ENCODE data around the gene OR52N4.
"Not testable (repeated sequence)": the region's sequence is repeated elsewhere in the genome, so short reads cannot be mapped to it uniquely, and the experiment has no call there.

The OR52N4 gene

DNA sequence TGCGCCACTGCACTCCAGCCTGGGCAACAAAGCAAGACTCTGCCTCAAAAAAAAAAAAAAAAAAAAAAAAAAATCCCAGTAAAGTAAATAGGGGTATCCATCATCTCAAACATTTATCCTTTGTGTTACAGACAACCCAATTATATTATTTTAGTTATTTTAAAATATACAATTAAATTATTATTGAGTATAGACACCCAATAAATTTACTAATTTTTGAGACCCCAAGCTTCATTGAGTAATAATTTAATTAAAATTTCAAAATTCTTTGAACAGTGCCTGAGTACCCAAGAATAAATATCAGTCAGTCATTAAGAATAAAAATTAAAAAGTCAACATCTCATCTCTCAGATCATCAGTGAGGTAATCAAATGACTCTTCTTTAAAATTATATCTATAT, at the start of gene OR52N4:
TSS of gene OR52N4 (plus strand) at position 301 of the 400 bp plus-strand sequence. CDS start 498 bp downstream, outside the sequence.
- ATAC-seq = no peak

DNA sequence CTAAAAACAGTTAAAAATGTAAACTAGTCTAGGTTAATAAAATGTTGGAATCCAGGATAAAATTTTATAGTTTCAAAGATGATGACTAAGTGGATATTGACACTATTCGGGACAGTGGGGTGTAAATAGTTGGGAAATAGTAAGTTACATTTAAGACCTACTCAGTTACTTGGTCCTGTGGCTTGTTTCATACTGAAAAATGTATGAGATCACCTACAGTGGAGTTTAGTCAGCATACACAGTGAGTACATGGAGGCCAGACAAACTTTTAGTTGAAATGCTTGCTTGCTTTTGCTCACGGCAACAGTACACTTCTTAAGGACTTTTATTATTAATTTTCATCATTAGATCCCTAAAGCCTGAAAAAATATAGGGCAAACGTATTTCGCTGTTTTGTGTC, 48.4 kb upstream of the OR52N4 start:
- ATAC-seq = peak; percentile 56

- no peak for ATAC-seq
Measured at GRCh38 chr11:5712507-5712906, 41.5 kb upstream of the OR52N4 start.

DNA sequence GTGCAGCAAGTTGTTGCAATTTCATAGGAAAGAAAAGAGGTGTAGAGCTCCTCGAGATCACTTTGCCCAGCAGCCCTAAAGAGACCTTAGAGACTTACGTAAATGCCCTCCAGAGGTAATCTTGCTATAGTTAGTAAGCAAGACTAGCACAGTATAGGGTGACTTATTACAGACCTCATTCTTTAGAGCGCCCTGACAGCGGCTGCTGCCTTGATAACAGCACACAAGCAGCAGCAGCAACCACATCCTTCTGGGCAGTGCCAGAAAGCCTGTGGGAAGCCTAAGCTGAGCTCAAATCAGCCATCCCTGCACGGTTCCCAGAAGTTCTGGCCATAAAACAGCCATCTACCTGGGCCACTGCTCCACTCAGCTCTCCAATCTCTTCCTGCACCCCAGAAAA, 40.3 kb upstream of the OR52N4 start:
- ATAC-seq = no peak

DNA sequence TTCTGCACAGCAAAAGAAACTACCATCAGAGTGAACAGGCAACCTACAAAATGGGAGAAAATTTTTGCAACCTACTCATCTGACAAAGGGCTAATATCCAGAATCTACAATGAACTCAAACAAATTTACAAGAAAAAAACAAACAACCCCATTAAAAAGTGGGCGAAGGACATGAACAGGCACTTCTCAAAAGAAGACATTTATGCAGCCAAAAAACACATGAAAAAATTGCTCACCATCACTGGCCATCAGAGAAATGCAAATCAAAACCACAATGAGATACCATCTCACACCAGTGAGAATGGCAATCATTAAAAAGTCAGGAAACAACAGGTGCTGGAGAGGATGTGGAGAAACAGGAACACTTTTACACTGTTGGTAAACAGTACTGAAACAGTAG, 37.5 kb upstream of the OR52N4 start:
- ATAC-seq = not testable (repeated sequence)

DNA sequence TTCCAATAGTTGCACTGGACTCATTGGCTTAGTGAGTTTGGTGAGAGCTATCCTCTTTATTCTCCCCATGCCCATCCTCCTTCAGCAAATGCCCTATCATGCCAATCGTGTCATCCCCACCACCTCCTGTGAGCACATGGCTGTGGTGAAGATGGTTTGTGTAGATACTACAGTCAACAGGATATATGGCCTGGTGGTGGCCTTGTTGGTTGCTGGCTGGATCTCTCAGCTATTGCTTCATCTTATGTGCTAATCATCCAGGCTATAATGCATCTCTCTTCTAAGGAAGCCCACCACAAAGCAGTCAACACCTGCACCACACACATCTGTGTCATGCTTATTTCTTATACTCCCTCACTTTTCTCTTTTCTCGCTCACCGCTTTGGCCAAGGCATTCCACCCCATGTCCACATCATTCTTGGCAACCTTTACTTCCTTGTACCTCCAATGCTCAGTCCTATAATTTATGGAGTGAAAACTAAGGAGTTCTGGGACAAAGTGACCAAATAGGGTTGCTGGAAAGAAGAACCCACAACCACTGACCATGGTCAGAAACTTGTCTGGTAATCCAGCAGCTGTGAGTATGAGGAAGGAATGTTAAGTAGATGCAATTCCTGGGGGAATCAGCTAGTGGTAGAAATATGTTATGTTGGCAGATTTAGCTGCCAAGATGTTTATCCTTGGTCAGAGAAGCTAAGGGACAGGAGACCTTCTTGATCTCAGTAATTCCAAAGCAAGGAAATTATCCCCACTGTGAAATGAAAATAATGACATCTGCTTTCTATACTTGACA, 34.1 kb upstream of the OR52N4 start:
- no peak for ATAC-seq

DNA sequence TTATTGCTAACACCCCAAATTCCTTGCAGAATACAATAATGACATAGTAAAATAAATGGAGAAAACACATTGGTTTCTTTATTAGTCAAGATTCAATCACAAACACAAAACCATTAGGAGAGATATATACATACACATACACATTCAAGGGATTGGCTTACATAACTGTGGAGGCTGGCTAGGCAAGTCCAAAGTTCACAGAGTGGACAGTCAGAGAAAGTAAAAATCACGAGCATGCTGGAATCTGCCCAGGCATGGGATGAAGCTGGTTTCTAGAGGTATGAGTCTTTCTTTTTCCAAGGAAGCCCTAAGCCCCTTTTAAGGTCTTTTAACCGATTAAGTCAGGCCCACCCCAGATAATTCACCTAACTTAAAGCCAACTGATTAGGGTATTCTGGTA, 31.4 kb upstream of the OR52N4 start:
- no peak for ATAC-seq

GRCh38 chr11:5726351-5726750, 27.7 kb upstream of the OR52N4 start:
- no peak for ATAC-seq

GRCh38 chr11:5727691-5728090, 26.4 kb upstream of the OR52N4 start:
- ATAC-seq = no peak

- ATAC-seq = no peak
Measured at GRCh38 chr11:5736396-5736795, 17.6 kb upstream of the OR52N4 start, which contains the start of gene OR56B1. Gene OR56B1 (plus strand): TSS chr11:5736448. CDS start chr11:5736517, 69 bp downstream.

- no peak for ATAC-seq
Measured at GRCh38 chr11:5737091-5737490, 17.0 kb upstream of the OR52N4 start.

DNA sequence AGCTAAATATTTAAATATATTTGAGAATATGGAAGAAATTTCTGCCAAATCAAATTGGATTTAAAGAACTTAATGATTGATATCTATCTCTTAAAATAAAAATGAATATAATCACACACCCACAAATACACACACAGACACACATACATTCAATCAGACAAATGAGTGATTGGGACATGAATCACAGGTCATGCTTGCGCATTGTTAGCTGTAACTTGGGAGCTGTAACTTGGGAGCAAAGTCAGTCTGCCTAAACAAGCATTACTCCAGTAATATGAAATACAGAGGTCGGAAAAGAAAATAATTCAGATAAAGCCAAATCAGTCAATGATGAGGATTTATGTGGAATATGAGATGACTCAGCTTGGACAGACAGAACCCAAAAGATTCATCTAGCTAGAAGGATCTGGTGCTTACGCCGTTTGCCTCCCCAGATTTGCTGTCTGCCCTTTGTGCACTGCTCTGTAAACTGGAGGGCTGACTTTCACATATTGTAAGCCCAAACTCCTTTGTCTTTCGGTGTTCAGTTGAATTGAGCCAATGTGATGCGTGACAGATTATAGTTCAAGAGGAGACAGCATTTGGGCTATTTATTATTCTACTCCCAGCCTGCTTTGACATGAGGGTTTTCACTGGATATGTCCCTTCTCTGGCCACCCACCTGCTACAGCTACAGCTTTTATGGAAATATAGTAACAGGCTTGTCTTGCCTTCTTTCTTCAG, 16.2 kb upstream of the OR52N4 start:
- ATAC-seq = no peak

DNA sequence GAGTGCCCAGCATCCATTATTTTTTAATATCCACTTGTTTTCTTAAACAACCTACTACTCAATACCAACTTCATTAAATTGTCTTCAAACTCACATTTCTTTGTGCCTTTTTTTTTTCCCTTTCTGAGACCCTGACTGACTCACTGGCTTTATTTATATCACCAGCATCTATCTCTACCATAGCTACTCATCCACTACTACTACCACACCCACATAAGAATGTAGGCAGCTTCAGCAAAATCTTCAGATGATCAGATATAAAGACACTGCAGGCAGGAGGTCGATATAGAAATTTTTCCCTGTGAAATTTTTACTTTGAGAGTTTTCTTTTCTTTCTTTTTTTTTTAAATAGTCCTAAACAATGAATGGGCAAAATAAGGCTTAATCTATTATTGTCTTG, 15.6 kb upstream of the OR52N4 start:
- no peak for ATAC-seq

DNA sequence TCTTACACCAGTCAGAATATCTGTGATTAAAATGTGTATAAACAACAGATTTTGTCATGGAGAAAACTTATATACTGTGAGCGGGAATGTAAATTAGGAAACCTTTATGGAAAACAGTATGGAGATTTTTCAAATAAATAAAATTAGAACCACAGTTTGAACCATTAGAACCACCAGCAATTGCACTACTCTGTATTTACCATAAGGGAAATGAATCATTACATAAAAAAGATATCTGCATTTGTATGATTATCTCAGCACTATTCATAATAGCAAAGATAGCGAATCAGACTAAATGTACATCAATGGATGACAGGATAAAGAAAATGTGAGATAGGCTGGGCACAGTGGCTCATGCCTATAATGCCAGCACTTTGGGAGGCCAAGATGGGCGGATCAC, 7.4 kb upstream of the OR52N4 start:
- ATAC-seq = no peak

DNA sequence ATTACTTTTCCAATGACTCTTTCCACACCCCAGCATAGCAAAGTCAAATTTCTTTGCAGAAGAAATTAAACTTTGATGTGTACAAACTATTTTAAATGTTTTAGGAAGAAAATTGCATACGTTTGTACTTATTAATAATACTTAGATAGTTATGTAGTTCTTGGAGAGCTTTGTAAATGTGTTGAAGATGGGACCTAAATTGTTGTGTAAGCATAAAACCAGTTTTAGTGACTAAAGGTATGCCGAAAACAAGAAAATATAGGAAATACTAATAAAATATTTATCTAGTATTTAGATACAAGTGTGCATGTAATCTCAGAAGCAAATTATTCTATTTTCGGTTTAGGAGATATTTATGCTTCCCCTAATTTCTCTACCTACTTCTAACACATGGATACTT, 4.2 kb upstream of the OR52N4 start:
- ATAC-seq = no peak

DNA sequence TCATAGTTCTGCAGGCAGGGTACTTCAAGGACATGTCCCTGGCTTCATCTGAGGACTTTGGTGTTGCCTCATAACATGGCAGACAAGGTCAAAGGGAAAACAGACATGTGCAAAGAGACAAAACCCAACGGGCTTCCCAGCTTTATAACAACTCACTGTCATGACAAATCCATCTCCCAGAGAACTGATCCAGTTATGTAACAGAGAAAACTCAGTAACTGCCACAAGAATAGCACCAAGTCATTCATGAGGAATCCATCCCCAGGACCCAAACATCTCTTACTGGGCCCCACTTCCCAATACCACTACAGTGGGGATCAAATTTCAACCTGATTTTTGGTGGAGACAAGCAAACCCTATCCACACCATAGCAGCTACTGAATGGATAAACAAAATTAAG, 13.0 kb downstream of the OR52N4 start:
- ATAC-seq = no peak

GRCh38 chr11:5783255-5783654, 29.2 kb downstream of the OR52N4 start, which contains the start of gene OR52N5:
Gene OR52N5 (minus strand): TSS chr11:5783355. CDS start chr11:5778634, 4,721 bp downstream.
- no peak for ATAC-seq

DNA sequence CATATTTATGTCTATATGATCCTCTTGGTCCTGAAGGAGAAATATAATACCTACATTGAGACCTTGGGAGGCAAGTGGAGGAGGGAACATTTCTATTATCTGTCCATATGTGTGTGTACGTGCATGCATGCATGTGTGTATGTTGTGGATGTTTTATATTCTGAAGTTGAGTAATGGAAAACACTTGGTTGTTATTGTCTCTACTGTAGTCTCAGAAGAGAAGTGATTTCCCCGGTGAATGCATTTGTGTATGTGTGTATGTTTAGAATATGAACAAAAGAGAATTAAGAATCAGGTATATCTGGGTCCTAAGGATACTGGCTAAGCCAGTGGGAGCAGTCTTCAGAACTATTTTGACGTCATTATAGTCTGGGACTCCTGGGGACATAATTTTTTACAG, 37.1 kb downstream of the OR52N4 start, which contains the start of gene OR52N1:
TSS of gene OR52N1 (minus strand) at position 101 of the 400 bp plus-strand sequence. CDS start 2,449 bp downstream, outside the sequence.
- ATAC-seq = no peak

- no peak for ATAC-seq
Measured at GRCh38 chr11:5796541-5796940, 42.5 kb downstream of the OR52N4 start.

DNA sequence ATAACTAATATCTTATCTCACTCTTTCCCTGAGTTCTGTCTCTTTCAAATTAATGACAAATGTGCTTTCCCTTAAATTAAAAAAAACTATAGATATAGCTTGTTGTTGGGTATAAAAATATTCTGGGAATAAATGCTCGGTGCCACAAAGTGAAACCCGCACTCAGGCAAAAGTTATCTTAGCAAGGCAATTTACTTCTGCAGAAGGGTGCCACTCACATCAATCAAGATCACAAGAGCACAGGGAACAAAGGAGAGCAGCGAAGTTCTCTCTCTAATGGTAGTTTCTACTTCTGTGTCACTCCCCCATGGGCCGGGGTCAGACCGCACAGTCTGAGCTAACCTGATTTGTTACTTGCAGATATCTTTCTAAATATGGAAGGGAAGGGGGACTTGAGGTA, 49.9 kb downstream of the OR52N4 start:
- no peak for ATAC-seq
